B cell (primary cell): ENCODE results near the gene METTL5. TPM values are rescaled to one million over a fixed set of nuclear protein-coding genes. Genes with fewer than 3 reads are reported as not detected.

Source experiments
- ATAC-seq: fragments of 200-7000 bp; cut with Tn5 transposase; one replicate; pipeline ENCODE4 v1.10.0; 2021; ENCODE audit warnings: low read depth, mild to moderate bottlenecking, moderate number of reproducible peaks, moderate library complexity
- CTCF ChIA-PET: fragments of 350-600 bp; sonication (Branson Sonifier 250); formaldehyde crosslinking; loops from one replicate; lab custom pipeline; 2021; ENCODE audit warnings: antibody characterized with exemption, inconsistent platforms; lab: Charles Lee
- POLR2A ChIA-PET: fragments of 350-600 bp; sonication (Branson Sonifier 250); formaldehyde crosslinking; loops from one replicate; lab custom pipeline; 2021; ENCODE audit warnings: antibody characterized with exemption; lab: Charles Lee
- DNase-seq: peaks from one replicate; pipeline ENCODE4 v3.0.0; 2013
- H2AFZ ChIP-seq: 2 replicates; pipeline ENCODE4 v1.6.1; 2012; ENCODE audit warnings: mild to moderate bottlenecking, low read depth, low read length; ENCODE audit not compliant: insufficient read depth, poor library complexity, severe bottlenecking
- H3K27ac ChIP-seq, 2 donors: 1 replicate in 1 of 2; 2 replicates in 1 of 2; pipeline ENCODE4 v1.5.1; 2012 to 2013; ENCODE audit warnings: low read length in 2 of 2, mild to moderate bottlenecking in 2 of 2, moderate library complexity in 1 of 2
- H3K27me3 ChIP-seq, 4 experiments: fragments of 200-600 bp in 1 of 4; sonication (generic) in 1 of 4; replicated peaks in 1 of 4; 1 replicate in 2 of 4; 2 replicates in 2 of 4; pipeline versions ENCODE4 v1.6.1 to v1.7.0; 2013 to 2016; ENCODE audit warnings: low read length in 3 of 4, mild to moderate bottlenecking in 2 of 4, mixed read lengths in 1 of 4, moderate library complexity in 1 of 4; ENCODE audit not compliant: insufficient read depth in 4 of 4, control insufficient read depth in 3 of 4; ENCODE audit errors: control extremely low read depth in 1 of 4
- H3K36me3 ChIP-seq, 2 experiments: replicated peaks in 1 of 2; 1 replicate in 1 of 2; 2 replicates in 1 of 2; pipeline versions ENCODE4 v1.6.1 to v1.7.1; 2013; ENCODE audit warnings: low read length in 1 of 2; ENCODE audit not compliant: insufficient read depth in 2 of 2, control insufficient read depth in 1 of 2; ENCODE audit errors: control extremely low read depth in 1 of 2, extremely low read depth in 1 of 2
- H3K4me1 ChIP-seq, 2 donors: fragments of 200-600 bp in 1 of 2; sonication (generic) in 1 of 2; 1 replicate in 1 of 2; 2 replicates in 1 of 2; pipeline versions ENCODE4 v1.5.1 to v1.6.1; 2013 to 2017; ENCODE audit warnings: low read length in 2 of 2; ENCODE audit not compliant: control insufficient read depth in 2 of 2, insufficient read depth in 2 of 2
- H3K4me2 ChIP-seq: replicated peaks from 2 replicates; pipeline ENCODE3; 2012; ENCODE audit warnings: mild to moderate bottlenecking, low read depth, low read length; ENCODE audit not compliant: poor library complexity, severe bottlenecking
- H3K4me3 ChIP-seq, 5 experiments: fragments of 200-600 bp in 1 of 5; sonication (generic) in 1 of 5; 1 replicate in 3 of 5; 2 replicates in 2 of 5; pipeline versions ENCODE4 v1.5.1 to v1.7.0; 2011 to 2016; ENCODE audit warnings: low read length in 4 of 5, mild to moderate bottlenecking in 4 of 5, low read depth in 2 of 5, control low read depth in 1 of 5, moderate library complexity in 1 of 5; ENCODE audit not compliant: insufficient read depth in 1 of 5; ENCODE audit errors: control extremely low read depth in 1 of 5, extremely low read depth in 1 of 5
- H3K79me2 ChIP-seq: fragments of 200-600 bp; sonication (generic); one replicate; pipeline ENCODE4 v1.6.0; 2016; ENCODE audit warnings: low read length; ENCODE audit not compliant: control insufficient read depth, insufficient read depth
- H3K9ac ChIP-seq: fragments of 200-600 bp; sonication (generic); 2 replicates; pipeline ENCODE4 v1.6.1; 2017; ENCODE audit warnings: mild to moderate bottlenecking, low read length, moderate library complexity
- H3K9me3 ChIP-seq, 3 donors: one replicate each; pipeline versions ENCODE4 v1.6.1 to v1.7.1; 2013; ENCODE audit warnings: low read length in 2 of 3; ENCODE audit not compliant: control insufficient read depth in 2 of 3, insufficient read depth in 1 of 3; ENCODE audit errors: control extremely low read depth in 1 of 3
- H4K20me1 ChIP-seq: 2 replicates; pipeline ENCODE4 v1.6.0; 2012; ENCODE audit warnings: mild to moderate bottlenecking, low read length; ENCODE audit not compliant: insufficient read depth, control insufficient read depth, poor library complexity, severe bottlenecking
- H3K27ac Mint-ChIP-seq: one replicate; pipeline ENCODE4 v1.8.0; 2021; ENCODE audit warnings: mixed read lengths
- H3K27me3 Mint-ChIP-seq: one replicate; pipeline ENCODE4 v1.8.0; 2021; ENCODE audit warnings: mixed read lengths
- H3K4me1 Mint-ChIP-seq: one replicate; pipeline ENCODE4 v1.8.0; 2021; ENCODE audit warnings: mixed read lengths
- H3K4me3 Mint-ChIP-seq: one replicate; pipeline ENCODE4 v1.8.0; 2021; ENCODE audit warnings: mixed read lengths
- H3K9me3 Mint-ChIP-seq: one replicate; pipeline ENCODE4 v1.8.0; 2022; ENCODE audit warnings: mixed read lengths; ENCODE audit not compliant: insufficient read depth
- CTCF ChIP-seq: fragments of 200-600 bp; IDR thresholded peaks from one replicate; pipeline ENCODE4 v1.8.0; 2022; ENCODE audit warnings: antibody characterized with exemption, mild to moderate bottlenecking
- EZH2 ChIP-seq: IDR thresholded peaks from 2 replicates; pipeline ENCODE4 v1.6.1; 2012; ENCODE audit warnings: borderline replicate concordance, low read depth, mild to moderate bottlenecking, moderate library complexity, low read length; ENCODE audit not compliant: insufficient read depth, poor library complexity, severe bottlenecking
- WGBS: methylation state at CpG from one replicate; pipeline ENCODE4 v1.1.5; 2013; ENCODE audit warnings: missing lambda C conversion rate; ENCODE audit not compliant: insufficient coverage; 5-methylcytosine and 5-hydroxymethylcytosine counted together
- intact Hi-C: fragments of 100-400 bp; cut with micrococcal nuclease; formaldehyde crosslinking; loops from one replicate; pipeline ENCODE4 v1.10.0; 2022
- polyA plus RNA-seq: library from polyadenylated mRNA; depleted of rRNA; stranded (reverse); fragments of >200 nt; gene quantifications from 2 replicates; pipeline ENCODE4 v1.2.3, GENCODE V29; 2012
- total RNA-seq, 2 donors: library from RNA; stranded (reverse); fragments of 120-200 nt in 1 of 2; gene quantifications; 1 replicate in 1 of 2; 2 replicates in 1 of 2; pipeline versions ENCODE4 v1.2.3 to v1.2.4, GENCODE V29; 2013 to 2022

METTL5 gene
- total and polyA plus RNA-seq, 2 donors (not counting 1 experiment from before 2014, with no cell fraction given): 12.7 to 36.4 TPM

GRCh38 chr2:169768262-169768995, 56.3 kb downstream of the METTL5 start:
- TF ChIP-seq EZH2: no peak
- TF ChIP-seq CTCF: no peak
- DNase-seq: peak; percentile 58
- H3K4me1 Mint-ChIP-seq: peaks cover 16% of the 10 kb centered on the region
- Histone ChIP-seq H3K27ac (no peak overlapping the region), H3K4me2 (peak overlapping the region; percentile 72), H3K4me3 (peak overlapping the region in 4 of 5 experiments; percentile 24 to 45 (median 44)), H4K20me1 (no peaks in the 10 kb centered on the region), H3K27me3 (peaks cover 0 to 32% (median 17%) of the 10 kb centered on the region in 4 experiments), H3K79me2 (no peaks in the 10 kb centered on the region), H3K36me3 (no peaks in the 10 kb centered on the region), H3K9ac (peak overlapping the region; percentile 53), H2AFZ (peak overlapping the region; percentile 62), H3K9me3 (peaks cover 0 to 13% (median 0%) of the 10 kb centered on the region in 3 donors), H3K4me1 (peaks cover 19% of the 10 kb centered on the region in 2 donors)
- ChIA-PET POLR2A (no interaction called here), CTCF (interaction anchor here (0.6 kb wide), 1 partner anchor 34 kb away, joined by 4 read pairs; no protein-coding TSS in a partner anchor)
- peak overlapping the region; percentile 78 for H3K4me3 Mint-ChIP-seq
- WGBS: 39% methylated on average over 72 of the region's 72 CpGs
- intact Hi-C loops: no loop called here
- peaks cover 20% of the 10 kb centered on the region for H3K27me3 Mint-ChIP-seq
- ATAC-seq: peak; percentile 31
- H3K9me3 Mint-ChIP-seq: no peaks in the 10 kb centered on the region
- no peak overlapping the region for H3K27ac Mint-ChIP-seq

GRCh38 chr2:169767243-169767888, 57.3 kb downstream of the METTL5 start:
- Mint-ChIP-seq H3K27ac (no peak overlapping the region), H3K4me1 (peaks cover 16% of the 10 kb centered on the region), H3K4me3 (peak overlapping the region; percentile 78), H3K9me3 (no peaks in the 10 kb centered on the region), H3K27me3 (peaks cover 20% of the 10 kb centered on the region)
- H3K27ac ChIP-seq: no peak overlapping the region
- intact Hi-C loops: no loop called here
- 28% methylated on average over 4 of the region's 12 CpGs for WGBS
- ATAC-seq (no peak), DNase-seq (peak; percentile 72)
- H4K20me1 ChIP-seq: no peaks in the 10 kb centered on the region
- POLR2A ChIA-PET: no interaction called here
- TF ChIP-seq CTCF (peak; percentile 76), EZH2 (no peak)
- H3K9me3 ChIP-seq: peaks cover 0 to 13% (median 0%) of the 10 kb centered on the region in 3 donors
- no peaks in the 10 kb centered on the region for H3K79me2 ChIP-seq
- H3K36me3 ChIP-seq: no peaks in the 10 kb centered on the region
- peaks cover 19% of the 10 kb centered on the region in 2 donors for H3K4me1 ChIP-seq
- H3K27me3 ChIP-seq: peaks cover 0 to 32% (median 17%) of the 10 kb centered on the region in 4 experiments
- no peak overlapping the region for H3K4me3 ChIP-seq
- H3K4me2 ChIP-seq: peak overlapping the region; percentile 72
- H3K9ac ChIP-seq: no peak overlapping the region
- CTCF ChIA-PET: no interaction called here
- H2AFZ ChIP-seq: peak overlapping the region; percentile 62
